Activated CD8-positive, alpha-beta T cell treated with anti-CD3 and anti-CD28 coated beads for 36 hours (primary cell): Measurements from ENCODE around the gene PCGF5. TPM values are rescaled to one million over a fixed set of nuclear protein-coding genes. Genes with fewer than 3 reads are reported as not detected.
A peak's percentile ranks its signal among the peaks of the same experiment; 100 is the strongest.

Source experiments
- ATAC-seq: fragments of 200-7000 bp; cut with Tn5 transposase; one replicate; pipeline ENCODE4 v1.10.0; 2021; ENCODE audit warnings: mild to moderate bottlenecking, moderate library complexity
- CTCF ChIA-PET: fragments of 350-600 bp; sonication (Branson Sonifier 250); formaldehyde crosslinking; loops from one replicate; lab custom pipeline; 2021; ENCODE audit warnings: antibody characterized with exemption; lab: Charles Lee
- POLR2A ChIA-PET: fragments of 350-600 bp; sonication (Branson Sonifier 250); formaldehyde crosslinking; loops from one replicate; lab custom pipeline; 2021; ENCODE audit warnings: antibody characterized with exemption; lab: Charles Lee
- DNase-seq: peaks from one replicate; pipeline ENCODE4 v3.0.0-alpha.2; 2020
- H3K27ac Mint-ChIP-seq: one replicate; pipeline ENCODE4 v1.8.0; 2021; ENCODE audit warnings: mild to moderate bottlenecking, mixed read lengths
- H3K27me3 Mint-ChIP-seq: one replicate; pipeline ENCODE4 v1.8.0; 2021; ENCODE audit warnings: mixed read lengths
- H3K36me3 Mint-ChIP-seq: one replicate; pipeline ENCODE4 v1.8.0; 2021; ENCODE audit warnings: low read depth, mixed read lengths
- H3K4me1 Mint-ChIP-seq: one replicate; pipeline ENCODE4 v1.8.0; 2021; ENCODE audit warnings: low read depth, mixed read lengths
- H3K4me3 Mint-ChIP-seq: one replicate; pipeline ENCODE4 v1.8.0; 2021; ENCODE audit warnings: mild to moderate bottlenecking, moderate library complexity, mixed read lengths
- H3K9me3 Mint-ChIP-seq: one replicate; pipeline ENCODE4 v1.8.0; 2021; ENCODE audit warnings: mixed read lengths
- intact Hi-C: fragments of 100-400 bp; cut with micrococcal nuclease; formaldehyde crosslinking; loops from one replicate; pipeline ENCODE4 v1.10.0; 2022
- total RNA-seq, 2 experiments: library from RNA; stranded (reverse); gene quantifications; one replicate each; pipeline ENCODE4 v1.2.3, GENCODE V29; 2021
- TF ChIP-seq, protein P1 (sequence below): fragments of 200-600 bp; IDR thresholded peaks from one replicate; pipeline ENCODE4 v1.8.0; 2022; ENCODE audit warnings: antibody characterized with exemption, mild to moderate bottlenecking

PCGF5 gene
- total RNA-seq, 2 experiments from 2014 or later: 34.8 to 36.9 TPM

DNA sequence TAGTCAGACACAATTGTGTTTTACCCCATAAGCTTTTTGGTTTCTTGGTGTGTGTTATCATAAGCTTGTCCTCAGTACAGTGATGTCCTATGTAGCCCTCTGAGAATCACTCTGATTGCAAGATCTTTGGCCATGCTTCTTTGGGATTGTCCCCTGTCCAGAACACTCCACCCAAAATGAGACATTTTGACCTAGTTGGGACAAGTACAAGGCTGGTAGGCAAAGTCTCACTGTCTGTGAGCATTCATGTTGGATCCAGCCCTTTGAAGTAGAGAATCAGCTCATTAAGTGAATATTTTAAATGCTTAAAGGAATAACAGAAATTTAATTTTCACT is 28.9 kb upstream of the PCGF5 start:
- Mint-ChIP-seq H3K27ac (peak overlapping the region; percentile 29), H3K4me3 (no peak overlapping the region), H3K4me1 (peaks cover 75% of the 10 kb centered on the region), H3K9me3 (no peaks in the 10 kb centered on the region), H3K27me3 (no peaks in the 10 kb centered on the region), H3K36me3 (peaks cover 15% of the 10 kb centered on the region)
- ChIA-PET CTCF (interaction anchor here (1.3 kb wide), 1 partner anchor 25 kb away, joined by 3 read pairs; no protein-coding TSS in a partner anchor), POLR2A (interaction anchor here (1.0 kb wide), 1 partner anchor 28 kb away, joined by 3 read pairs; no protein-coding TSS in a partner anchor)
- TF ChIP-seq, protein P1, sequence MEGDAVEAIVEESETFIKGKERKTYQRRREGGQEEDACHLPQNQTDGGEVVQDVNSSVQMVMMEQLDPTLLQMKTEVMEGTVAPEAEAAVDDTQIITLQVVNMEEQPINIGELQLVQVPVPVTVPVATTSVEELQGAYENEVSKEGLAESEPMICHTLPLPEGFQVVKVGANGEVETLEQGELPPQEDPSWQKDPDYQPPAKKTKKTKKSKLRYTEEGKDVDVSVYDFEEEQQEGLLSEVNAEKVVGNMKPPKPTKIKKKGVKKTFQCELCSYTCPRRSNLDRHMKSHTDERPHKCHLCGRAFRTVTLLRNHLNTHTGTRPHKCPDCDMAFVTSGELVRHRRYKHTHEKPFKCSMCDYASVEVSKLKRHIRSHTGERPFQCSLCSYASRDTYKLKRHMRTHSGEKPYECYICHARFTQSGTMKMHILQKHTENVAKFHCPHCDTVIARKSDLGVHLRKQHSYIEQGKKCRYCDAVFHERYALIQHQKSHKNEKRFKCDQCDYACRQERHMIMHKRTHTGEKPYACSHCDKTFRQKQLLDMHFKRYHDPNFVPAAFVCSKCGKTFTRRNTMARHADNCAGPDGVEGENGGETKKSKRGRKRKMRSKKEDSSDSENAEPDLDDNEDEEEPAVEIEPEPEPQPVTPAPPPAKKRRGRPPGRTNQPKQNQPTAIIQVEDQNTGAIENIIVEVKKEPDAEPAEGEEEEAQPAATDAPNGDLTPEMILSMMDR: no peak
- no peak for ATAC-seq
- no peak for DNase-seq
- intact Hi-C loops: no loop called here

DNA sequence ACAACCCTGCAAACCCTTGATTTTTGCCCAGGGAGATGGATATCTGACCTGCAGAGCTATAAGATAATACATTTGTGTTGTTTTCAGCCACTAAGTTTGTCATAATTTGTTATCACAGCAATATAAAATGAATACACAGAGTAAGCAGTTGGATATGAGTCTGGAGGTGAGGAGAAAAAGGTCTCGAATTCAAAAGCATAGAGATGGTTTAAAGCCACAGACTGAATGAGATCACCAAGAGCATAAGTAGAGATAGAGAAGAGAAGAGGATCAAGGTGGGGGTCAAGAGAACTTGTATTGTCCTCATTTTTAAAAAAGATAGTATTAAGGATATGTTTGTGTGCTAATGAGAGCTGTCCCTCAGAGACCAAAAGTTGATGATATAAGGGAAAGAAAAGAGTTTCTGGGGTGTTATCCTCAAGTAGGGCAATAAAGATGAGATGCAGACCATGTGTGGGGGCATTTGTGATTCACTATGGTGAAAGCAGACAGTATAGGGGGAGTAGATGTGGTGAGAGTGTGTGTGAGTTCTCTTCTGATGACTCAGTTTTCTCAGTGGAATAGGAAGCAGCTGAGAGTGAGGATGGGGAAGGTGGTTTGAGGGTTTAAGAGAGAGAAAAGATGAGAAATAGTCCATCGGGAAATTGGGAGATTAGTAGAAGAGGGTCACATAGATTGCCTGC is 25.8 kb upstream of the PCGF5 start:
- CTCF ChIA-PET: interaction anchor here (0.9 to 1.9 kb wide), 3 partner anchors 31 to 188 kb away, joined by 3 to 6 read pairs (median 4); no protein-coding TSS in a partner anchor
- H3K4me1 Mint-ChIP-seq: peaks cover 85% of the 10 kb centered on the region
- TF ChIP-seq, protein P1: no peak
- ATAC-seq (peak; percentile 83), DNase-seq (peak; percentile 60)
- peak overlapping the region; percentile 69 for H3K27ac Mint-ChIP-seq
- POLR2A ChIA-PET: interaction anchor here (0.6 to 3.4 kb wide), 2 partner anchors 32 to 1893 kb away, joined by 4 to 17 read pairs; partner anchors contain the start of gene IFIT2
- no peaks in the 10 kb centered on the region for H3K27me3 Mint-ChIP-seq
- H3K36me3 Mint-ChIP-seq: peaks cover 15% of the 10 kb centered on the region
- H3K4me3 Mint-ChIP-seq: no peak overlapping the region
- intact Hi-C loops: loop anchor here (2.0 kb wide), 2 partner anchors 48 to 188 kb away; no protein-coding TSS in a partner anchor
- no peaks in the 10 kb centered on the region for H3K9me3 Mint-ChIP-seq

DNA sequence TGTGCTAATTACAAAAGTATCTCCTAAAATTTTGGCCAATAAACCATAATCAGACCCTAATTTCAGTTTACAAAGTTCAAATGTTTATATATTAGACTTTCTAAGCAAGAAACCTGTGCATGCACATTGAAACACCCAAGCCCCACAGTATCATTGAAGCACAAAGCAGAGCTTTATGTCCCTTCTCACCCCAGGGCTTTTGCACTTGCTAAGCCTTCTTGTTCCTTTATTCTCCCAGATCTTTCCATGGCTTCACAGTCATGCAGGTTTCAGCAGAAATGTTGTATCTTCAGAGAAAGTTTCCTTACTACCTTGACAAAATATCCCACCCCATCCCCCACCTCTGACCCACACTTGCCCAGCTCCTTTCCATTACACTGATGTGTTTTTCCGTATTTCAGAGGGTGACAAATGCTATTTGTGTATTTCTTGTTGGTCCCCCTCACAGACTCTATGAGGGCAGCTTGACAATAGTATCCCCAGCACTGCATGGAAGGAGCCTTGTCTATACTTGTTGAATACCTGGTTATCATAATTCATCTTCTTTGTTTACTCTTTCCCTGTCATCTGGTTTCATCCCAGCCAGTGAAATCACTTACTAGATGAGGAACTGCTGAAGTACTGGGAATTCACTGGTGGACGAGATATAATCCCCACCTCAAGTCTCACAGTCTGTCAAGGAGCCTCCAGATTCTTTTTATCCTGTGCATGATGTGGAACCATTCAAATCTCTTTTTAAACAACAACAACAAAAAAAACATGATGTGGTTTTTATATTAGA is 24.0 kb upstream of the PCGF5 start:
- CTCF ChIA-PET: no interaction called here
- H3K27ac Mint-ChIP-seq: peak overlapping the region; percentile 35

DNA sequence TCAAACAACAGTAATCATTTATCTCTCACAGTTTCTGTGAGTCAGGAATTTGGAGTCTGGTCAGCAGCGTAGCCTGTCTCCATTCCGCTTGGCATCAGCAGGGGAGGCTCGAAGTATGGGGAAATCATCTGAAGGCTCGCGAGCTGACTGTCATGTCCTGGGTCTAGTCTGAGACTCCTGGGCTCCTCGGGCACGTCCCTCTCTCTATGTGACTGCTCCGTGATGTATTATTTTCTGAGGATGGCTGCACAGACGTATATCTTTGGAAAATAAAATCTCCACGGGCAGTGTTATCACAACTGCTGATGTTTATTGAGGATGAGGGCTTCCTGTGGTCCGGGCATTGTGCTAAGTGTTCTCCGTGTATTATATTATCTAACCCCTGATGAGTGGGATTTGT is 23.3 kb upstream of the PCGF5 start:
- TF ChIP-seq, protein P1: no peak
- DNase-seq (no peak), ATAC-seq (no peak)
- no peaks in the 10 kb centered on the region for H3K9me3 Mint-ChIP-seq
- no peaks in the 10 kb centered on the region for H3K27me3 Mint-ChIP-seq
- CTCF ChIA-PET: no interaction called here
- H3K36me3 Mint-ChIP-seq: peaks cover 15% of the 10 kb centered on the region
- no peak overlapping the region for H3K4me3 Mint-ChIP-seq
- peak overlapping the region; percentile 35 for H3K27ac Mint-ChIP-seq
- POLR2A ChIA-PET: no interaction called here
- intact Hi-C loops: no loop called here
- H3K4me1 Mint-ChIP-seq: peaks cover 87% of the 10 kb centered on the region

More for the DNA sequence above, 24.0 kb upstream of the PCGF5 start:
- ATAC-seq: no peak
- H3K27me3 Mint-ChIP-seq: no peaks in the 10 kb centered on the region
- H3K4me3 Mint-ChIP-seq: no peak overlapping the region
- TF ChIP-seq, protein P1: no peak
- no peak for DNase-seq
- intact Hi-C loops: no loop called here
- peaks cover 15% of the 10 kb centered on the region for H3K36me3 Mint-ChIP-seq
- POLR2A ChIA-PET: interaction anchor here (3.4 kb wide), 1 partner anchor 33 kb away, joined by 17 read pairs; no protein-coding TSS in a partner anchor
- H3K9me3 Mint-ChIP-seq: no peaks in the 10 kb centered on the region
- H3K4me1 Mint-ChIP-seq: peaks cover 85% of the 10 kb centered on the region
